ENCODE measurements around the gene P2RY8.

The P2RY8 gene

GRCh38 chrX:1564750-1565683 is 28.0 kb upstream of the P2RY8 start:
- TF ChIP-seq YY1 (IDR thresholded peaks at IDR 0.05; ENCODE audit: low read depth) (no peak), EP300 (IDR thresholded peaks at IDR 0.05; ENCODE audit: borderline replicate concordance) (no peak), ZBTB7A (IDR thresholded peaks at IDR 0.05; ENCODE audit: low read depth) (no peak), RAD21 (IDR thresholded peaks at IDR 0.05; ENCODE audit: low read depth) (no peak), TEAD4 (IDR thresholded peaks at IDR 0.05) (no peak), CEBPB (IDR thresholded peaks at IDR 0.05) (no peak), TCF12 (IDR thresholded peaks at IDR 0.05; ENCODE audit: low read depth) (no peak), FOXM1 (IDR thresholded peaks at IDR 0.05; ENCODE audit: borderline replicate concordance, low read depth) (no peak), USF1 (IDR thresholded peaks at IDR 0.05) (no peak), EGR1 (IDR thresholded peaks at IDR 0.05) (no peak), NFIC (IDR thresholded peaks at IDR 0.05) (no peak), CREB1 (IDR thresholded peaks at IDR 0.05; ENCODE audit: low read depth) (no peak), MAX (IDR thresholded peaks at IDR 0.05) (no peak)

GRCh38 chrX:1561164-1561563 is 24.2 kb upstream of the P2RY8 start:
- TF ChIP-seq MAX (IDR thresholded peaks at IDR 0.05) (no peak), RAD21 (IDR thresholded peaks at IDR 0.05; ENCODE audit: low read depth) (no peak), TEAD4 (IDR thresholded peaks at IDR 0.05) (no peak), CEBPB (IDR thresholded peaks at IDR 0.05) (no peak), ZBTB7A (IDR thresholded peaks at IDR 0.05; ENCODE audit: low read depth) (no peak), EGR1 (IDR thresholded peaks at IDR 0.05) (no peak), YY1 (IDR thresholded peaks at IDR 0.05; ENCODE audit: low read depth) (no peak), EP300 (IDR thresholded peaks at IDR 0.05; ENCODE audit: borderline replicate concordance) (no peak), USF1 (IDR thresholded peaks at IDR 0.05) (no peak), TAF1 (IDR thresholded peaks at IDR 0.05; ENCODE audit: low read depth) (no peak), FOXM1 (IDR thresholded peaks at IDR 0.05; ENCODE audit: borderline replicate concordance, low read depth) (no peak), NFIC (IDR thresholded peaks at IDR 0.05) (no peak), TCF12 (IDR thresholded peaks at IDR 0.05; ENCODE audit: low read depth) (no peak)

GRCh38 chrX:1558761-1559468 is 21.9 kb upstream of the P2RY8 start:
- no peak for TF ChIP-seq RAD21 (IDR thresholded peaks at IDR 0.05; ENCODE audit: low read depth)
- no peak for TF ChIP-seq FOXM1 (IDR thresholded peaks at IDR 0.05; ENCODE audit: borderline replicate concordance, low read depth)
- no peak for TF ChIP-seq CEBPB (IDR thresholded peaks at IDR 0.05)
- no peak for TF ChIP-seq TAF1 (IDR thresholded peaks at IDR 0.05; ENCODE audit: low read depth)
- TF ChIP-seq NFIC (IDR thresholded peaks at IDR 0.05), result no peak
- no peak for TF ChIP-seq EGR1 (IDR thresholded peaks at IDR 0.05)
- TF ChIP-seq USF1 (IDR thresholded peaks at IDR 0.05), result no peak
- TF ChIP-seq ZBTB7A (IDR thresholded peaks at IDR 0.05; ENCODE audit: low read depth), result no peak
- TF ChIP-seq EP300 (IDR thresholded peaks at IDR 0.05; ENCODE audit: borderline replicate concordance), result no peak
- TF ChIP-seq REST (IDR thresholded peaks at IDR 0.05; ENCODE audit: low read depth), result no peak
- no peak for TF ChIP-seq MAX (IDR thresholded peaks at IDR 0.05)
- TF ChIP-seq CREB1 (IDR thresholded peaks at IDR 0.05; ENCODE audit: low read depth), result no peak
- TF ChIP-seq YY1 (IDR thresholded peaks at IDR 0.05; ENCODE audit: low read depth), result no peak

- no peak for TF ChIP-seq REST (IDR thresholded peaks at IDR 0.05; ENCODE audit: low read depth)
- no peak for TF ChIP-seq RAD21 (IDR thresholded peaks at IDR 0.05; ENCODE audit: low read depth)
Measured at GRCh38 chrX:1555370-1555769, 18.4 kb upstream of the P2RY8 start.

Measured in Ishikawa (cell line).